ENCODE data around the gene EAF2.

EAF2 gene

DNA sequence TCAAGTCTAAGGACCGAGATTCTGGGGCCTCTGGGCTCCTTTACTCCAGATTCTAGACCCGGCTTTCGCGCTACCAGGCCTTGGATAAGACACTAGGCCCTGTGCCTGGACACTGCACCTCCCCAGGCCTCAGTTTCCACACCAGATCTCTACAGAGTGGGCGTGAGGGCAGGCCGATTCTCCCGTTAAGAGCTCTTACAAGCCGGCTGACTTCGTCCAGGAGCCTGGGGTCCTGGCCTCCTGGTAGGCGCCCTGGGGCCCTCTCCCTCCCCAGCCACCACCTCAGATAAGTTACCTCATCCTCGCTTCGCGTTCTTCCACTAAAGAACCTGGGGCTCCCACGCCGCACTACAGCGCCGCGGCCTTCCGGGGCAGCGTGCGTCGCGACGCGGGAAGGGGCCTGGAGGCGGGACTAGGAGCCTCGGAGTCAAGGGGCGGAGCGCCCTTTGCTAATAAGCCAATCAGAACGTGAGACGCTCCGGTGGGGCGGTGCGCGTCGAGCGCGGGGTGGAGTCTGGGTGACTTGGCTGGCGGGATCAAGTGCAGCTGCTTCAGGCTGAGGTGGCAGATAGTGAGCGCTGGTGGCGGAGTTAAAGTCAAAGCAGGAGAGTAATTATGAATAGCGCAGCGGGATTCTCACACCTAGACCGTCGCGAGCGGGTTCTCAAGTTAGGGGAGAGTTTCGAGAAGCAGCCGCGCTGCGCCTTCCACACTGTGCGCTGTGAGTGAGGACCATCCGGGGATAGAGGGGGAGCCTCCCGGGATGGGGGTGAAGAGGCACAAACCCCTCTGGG, at the start of gene EAF2, which contains the start of gene IQCB1:
Gene EAF2 (plus strand): TSS at position 539 of the 794 bp plus-strand sequence. CDS start 77 bp downstream, at position 616.
Gene IQCB1 (minus strand): TSS at position 390 of the 794 bp plus-strand sequence. CDS start 6,100 bp downstream, outside the sequence.
- peak within 1 kb of the TSS; percentile 74 for H3K4me3 ChIP-seq (ENCODE audit: low read depth, low read length)

DNA sequence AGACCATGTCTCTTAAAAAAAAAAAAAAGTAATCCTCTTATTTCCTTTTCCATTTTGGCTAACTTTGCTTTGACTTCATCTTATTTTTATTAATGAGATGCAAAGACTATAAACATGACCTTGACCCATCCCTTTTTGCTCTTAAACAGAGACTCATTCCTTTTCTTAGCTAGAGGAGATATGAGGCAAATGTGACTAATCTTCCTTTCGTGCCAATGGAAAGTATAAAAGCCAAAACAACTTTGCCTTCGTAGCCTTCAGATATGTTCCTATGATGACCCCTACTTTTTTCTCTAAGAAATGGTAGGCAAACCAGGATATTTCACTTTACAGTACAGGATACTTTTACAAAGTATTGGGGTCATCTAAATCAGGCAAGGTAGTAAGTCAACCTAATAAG, 48.5 kb upstream of the EAF2 start:
- no peak overlapping the region for H3K4me3 ChIP-seq (ENCODE audit: low read depth, low read length)

DNA sequence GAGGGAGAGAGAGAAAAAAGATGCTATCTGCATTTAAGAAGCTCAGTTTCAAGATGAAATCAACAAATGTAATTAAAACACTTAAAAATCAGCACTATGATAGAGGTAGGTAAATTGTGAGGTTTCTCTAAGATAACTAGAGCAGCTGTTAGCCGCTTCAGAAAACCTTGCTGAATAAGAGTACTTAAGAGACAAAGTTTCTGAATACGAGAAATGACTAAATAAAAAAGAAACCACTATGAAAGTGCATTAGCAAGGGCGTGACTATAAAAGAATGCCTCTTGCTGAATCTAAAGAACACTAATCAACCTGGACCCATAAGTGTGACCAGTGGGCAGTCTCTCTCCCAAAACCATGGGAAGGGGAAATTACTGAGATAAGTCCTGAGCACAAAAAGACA, 41.9 kb upstream of the EAF2 start:
- no peak overlapping the region for H3K4me3 ChIP-seq (ENCODE audit: low read depth, low read length)

DNA sequence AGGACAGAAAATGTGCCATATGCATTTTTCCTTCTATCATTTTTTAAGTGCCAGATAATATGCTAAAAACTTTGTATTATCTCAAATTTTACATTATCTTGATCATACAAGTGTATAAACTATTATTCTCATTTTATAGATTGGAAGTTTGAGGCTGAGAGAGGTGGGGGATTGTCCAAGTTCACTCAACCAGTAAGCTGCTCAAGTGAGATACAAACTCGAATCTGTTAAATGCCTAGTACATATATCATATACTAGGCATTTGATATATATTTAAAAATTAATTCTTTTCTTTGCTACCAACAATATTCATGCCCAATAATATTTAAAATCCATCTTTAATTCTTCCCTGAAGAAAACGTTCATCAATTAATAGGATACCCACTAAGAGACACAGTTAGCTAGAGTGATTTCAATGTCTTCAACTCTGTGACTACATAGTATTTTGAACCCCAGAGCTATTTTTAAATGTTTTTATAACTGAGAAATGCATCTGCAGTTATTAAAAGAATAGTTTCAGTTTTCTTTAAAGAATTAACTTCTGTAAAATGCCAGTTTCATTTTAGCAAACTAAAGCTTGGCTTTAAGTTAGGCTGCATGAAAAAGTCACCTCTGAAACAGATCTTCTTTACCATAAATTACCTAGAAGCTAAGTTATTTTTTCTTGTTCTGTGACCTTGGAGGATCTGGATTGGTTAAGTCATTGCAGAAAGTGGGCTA, 40.6 kb upstream of the EAF2 start:
- H3K4me3 ChIP-seq (ENCODE audit: low read depth, low read length): no peak overlapping the region

DNA sequence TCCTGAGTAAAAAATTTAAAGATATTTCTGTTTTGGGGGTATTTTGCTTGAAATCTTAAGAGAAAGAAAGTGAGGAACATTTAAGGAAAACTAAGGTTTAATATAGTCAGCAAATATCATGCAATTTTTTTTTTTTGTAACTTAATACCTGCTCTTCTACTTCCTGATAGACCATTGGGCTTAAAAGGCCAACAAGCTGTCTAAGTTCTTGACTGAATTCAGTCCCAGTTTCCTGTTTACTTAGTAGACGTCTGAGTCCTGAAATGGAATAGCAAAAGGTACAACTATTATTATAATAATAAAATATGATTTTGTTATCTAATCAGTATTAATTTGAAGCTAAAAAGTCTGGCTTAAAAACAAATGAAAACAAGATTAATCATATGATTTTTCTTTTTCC, 38.0 kb upstream of the EAF2 start:
- no peak overlapping the region for H3K4me3 ChIP-seq (ENCODE audit: low read depth, low read length)

DNA sequence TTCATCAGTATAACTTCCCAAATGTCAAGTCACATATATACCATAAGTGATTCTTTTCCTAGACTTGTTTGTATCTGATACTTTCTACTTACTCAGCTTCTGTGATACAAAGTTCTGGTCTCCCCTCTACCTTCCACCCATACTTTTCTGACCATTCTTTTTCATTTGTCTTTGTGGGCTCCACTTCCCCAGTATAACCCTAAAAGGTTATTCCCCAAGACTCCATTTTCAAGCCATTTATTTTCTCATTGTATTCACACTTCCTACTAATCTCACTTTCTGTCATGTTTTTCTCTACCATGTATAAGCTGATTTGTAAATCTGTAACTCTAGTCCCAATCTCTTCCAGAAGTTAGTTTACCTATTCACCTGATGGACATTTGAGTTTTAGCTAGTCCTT, 34.1 kb upstream of the EAF2 start:
- H3K4me3 ChIP-seq (ENCODE audit: low read depth, low read length): no peak overlapping the region

DNA sequence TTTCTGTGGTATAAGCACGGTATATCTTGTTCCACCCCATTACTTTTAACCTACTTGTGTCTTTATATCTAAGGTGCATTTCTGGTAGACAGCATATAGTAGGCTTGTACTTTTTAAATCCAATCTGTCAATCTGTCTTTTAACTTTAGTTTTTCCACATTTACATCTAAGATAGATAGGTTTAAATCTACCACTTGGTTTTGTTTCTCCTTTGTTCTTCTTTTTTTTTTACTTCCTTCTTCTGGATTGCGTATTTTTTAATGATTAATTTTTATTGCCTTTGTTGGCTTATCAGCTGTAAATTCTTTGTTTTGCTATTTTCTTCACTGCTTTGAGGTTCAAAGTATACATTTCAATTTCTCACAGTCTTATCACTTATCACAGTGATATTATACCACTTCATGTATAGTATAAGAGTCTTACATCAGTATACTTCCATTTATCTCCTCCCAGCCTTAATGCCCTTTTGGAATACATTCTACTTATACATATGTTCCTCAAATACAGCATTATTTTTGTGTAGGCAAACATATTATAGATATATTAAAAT, 31.2 kb upstream of the EAF2 start:
- H3K4me3 ChIP-seq (ENCODE audit: low read depth, low read length): no peak overlapping the region

DNA sequence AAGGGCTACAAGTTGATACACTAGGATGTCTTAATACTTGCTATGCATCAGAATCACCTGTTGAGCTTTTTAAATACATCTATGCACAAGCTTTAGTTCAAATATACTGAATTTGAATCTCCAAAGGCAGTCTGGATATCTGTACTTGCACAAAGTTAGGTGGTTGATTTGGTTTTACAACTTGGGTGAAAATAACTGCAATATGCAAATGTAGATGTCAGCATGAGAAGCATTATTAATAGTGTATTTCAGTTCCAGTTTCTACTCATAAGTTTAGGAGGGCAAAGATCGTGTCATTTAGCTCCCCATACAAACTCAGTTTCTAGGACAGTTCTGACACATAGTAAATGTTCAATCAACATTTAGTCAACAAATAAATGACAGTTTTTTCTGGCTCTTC, 25.8 kb upstream of the EAF2 start:
- H3K4me3 ChIP-seq (ENCODE audit: low read depth, low read length): no peak overlapping the region

DNA sequence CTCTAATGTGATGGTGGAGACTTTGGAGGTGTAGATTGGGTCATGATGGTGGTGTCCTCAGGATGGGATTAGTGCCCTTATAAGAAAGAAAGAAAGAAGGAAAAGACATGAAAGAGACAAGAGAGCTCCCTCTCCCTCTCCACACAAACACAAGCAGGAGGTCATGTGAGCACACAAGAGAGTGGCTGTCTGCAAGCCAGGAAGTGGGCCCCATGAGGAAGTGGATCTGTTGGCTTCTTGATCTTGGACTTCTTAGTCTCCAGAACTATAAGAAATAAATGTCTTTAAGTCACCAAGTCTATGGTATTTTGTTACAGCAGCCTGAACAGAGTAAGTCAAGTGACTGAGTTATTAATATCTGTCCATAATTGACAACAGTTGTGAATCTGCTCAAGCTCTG, 17.3 kb upstream of the EAF2 start:
- no peak overlapping the region for H3K4me3 ChIP-seq (ENCODE audit: low read depth, low read length)

DNA sequence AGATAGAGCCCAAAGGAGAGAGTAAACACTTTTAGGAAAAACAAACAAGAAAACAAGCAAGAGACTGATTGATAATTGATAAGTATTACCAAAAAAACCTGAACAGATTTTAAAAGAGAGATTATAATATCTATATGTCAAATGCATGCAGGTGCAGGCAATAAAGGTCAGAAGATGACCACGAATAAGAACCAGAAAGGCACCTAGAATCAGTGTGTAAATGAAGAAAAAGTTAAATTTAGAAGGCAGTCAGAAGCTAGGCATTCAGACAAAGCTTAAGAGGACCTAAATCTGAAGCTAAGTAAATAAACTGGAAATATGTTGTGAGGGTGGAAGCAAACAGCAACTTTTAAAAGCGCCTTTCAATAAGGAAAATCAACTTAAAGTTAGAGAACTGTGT, 16.4 kb upstream of the EAF2 start:
- no peak overlapping the region for H3K4me3 ChIP-seq (ENCODE audit: low read depth, low read length)

DNA sequence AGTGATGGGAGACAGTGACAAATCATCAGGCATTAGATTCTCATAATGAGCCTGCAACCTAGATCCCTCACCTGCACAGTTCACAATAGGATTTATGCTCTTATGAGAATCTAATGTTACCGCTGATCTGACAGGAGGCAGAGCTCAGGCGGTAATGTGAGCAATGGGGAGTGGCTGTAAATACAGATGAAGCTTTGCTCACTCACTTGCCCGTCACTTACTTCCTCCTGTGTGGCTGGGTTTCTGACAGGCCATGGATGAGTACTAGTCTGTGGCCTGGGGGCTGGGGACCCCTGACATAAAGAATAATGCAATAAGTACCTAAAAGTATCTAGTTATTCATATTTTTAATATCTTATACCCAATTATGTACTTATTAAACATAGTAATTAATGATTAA, 15.8 kb upstream of the EAF2 start:
- no peak overlapping the region for H3K4me3 ChIP-seq (ENCODE audit: low read depth, low read length)

DNA sequence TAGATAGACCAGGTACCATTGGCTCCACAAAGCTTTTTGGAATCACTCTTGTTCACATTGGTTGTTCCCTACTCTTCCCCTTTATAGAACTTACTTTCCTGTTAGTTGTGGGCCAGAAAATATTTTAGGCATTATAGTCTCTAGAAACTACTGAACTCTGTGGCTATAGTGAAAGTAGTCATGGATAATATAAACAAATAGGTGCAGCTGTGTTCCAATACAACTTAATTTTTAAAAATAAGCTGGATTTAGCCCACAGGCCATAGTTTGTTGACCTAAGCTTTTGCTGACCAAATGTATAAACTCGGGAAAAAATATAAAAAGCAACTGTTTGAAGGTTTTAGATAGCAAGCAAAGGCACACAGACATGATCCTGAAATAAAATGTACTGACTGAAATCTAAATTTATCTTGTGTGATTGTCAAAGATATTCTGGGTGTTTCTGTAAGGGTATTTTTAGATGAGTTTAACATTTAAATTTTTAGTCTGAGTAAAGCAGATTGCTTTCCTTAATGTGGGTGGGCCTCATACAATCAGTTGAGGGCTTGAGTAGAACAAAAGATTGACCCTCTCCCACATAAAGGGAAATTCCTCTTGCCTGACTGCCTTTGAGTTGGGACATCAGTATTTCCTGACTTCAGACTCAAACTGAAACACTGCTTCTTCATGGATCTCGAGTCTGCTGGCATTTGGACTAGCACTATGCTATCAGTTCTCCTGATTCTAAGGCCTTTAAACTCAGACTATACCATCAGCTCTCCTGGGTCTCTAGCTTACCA, 13.4 kb upstream of the EAF2 start:
- no peak overlapping the region for H3K4me3 ChIP-seq (ENCODE audit: low read depth, low read length)

DNA sequence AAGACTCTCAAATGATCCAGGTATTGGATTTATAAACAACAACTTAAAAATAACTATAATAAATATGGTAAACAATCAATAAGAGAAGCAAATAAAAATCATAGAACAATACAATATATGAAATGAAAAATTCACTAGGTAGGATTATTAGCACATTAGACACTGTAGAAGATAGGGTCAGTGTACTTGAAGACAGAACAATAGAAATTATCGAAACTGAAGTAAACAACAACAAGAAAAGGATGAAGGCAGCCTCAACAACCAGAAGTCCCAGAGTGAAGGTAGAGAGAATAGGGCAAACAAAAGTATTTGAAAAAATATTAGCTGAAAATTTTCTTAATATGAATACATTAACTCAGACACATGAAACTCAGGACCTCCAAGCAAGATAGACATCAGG, 12.0 kb upstream of the EAF2 start:
- H3K4me3 ChIP-seq (ENCODE audit: low read depth, low read length): no peak overlapping the region

DNA sequence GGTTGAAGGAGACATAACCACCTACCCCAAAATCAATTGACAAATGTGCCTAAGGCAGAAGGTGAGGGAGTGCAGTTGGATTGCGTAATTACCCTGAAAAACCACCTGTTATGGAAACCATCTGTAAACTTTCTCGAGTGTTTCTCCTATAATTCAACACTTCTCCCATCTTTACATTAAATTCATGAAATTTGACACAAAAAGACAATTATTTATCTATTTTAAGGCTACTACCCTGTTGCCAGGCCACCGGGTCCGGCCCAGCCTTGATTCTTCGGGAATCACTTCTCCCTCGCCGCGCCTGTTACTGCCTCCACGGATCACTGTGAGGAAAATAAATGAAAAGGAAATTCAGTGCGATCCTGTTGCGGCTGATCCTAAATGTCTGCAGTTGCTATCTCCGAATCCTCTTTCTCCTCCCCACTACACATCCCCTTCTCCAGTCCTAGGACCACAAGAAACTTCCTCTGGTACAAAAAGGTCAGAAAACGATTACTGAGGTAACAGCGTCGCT, 795 bp upstream of the EAF2 start:
- H3K4me3 ChIP-seq (ENCODE audit: low read depth, low read length): peak overlapping the region; percentile 74

DNA sequence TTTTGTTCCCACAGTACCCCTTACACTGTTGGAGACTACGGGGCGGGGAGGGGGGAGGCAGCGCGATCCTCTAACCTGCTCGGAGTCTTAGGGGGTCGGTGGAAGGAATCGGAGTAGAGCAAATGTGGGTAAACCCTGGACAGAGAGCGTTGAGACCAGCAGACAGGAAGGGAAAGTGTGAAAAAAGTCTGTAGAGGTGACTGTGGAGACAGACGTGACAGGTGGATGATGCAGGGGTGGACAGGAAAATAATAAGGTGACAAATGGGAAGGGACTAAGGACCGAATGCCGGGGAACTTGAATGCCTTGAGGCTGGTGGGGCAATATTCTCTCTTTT, 424 bp downstream of the EAF2 start:
- H3K4me3 ChIP-seq (ENCODE audit: low read depth, low read length): peak overlapping the region; percentile 74

DNA sequence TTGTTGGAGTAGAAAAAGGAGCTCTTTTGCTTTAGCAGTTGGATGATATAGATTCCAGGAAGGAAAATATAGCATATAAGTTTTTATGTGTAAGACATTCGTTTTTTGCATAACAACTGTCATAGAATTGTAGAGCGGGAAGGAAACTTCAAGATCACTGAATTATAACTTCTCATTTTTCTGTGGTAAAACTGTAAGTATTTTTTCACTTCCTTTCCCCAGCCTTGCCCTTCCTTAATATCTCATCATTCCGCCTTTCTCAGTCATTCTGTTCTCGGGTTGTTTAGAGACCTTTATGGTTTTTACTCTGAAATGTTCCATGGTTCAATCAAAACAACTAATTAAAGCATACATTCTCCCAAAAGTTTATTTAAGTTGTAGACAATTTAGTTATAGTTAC, 1.1 kb downstream of the EAF2 start:
- no peak overlapping the region for H3K4me3 ChIP-seq (ENCODE audit: low read depth, low read length)

DNA sequence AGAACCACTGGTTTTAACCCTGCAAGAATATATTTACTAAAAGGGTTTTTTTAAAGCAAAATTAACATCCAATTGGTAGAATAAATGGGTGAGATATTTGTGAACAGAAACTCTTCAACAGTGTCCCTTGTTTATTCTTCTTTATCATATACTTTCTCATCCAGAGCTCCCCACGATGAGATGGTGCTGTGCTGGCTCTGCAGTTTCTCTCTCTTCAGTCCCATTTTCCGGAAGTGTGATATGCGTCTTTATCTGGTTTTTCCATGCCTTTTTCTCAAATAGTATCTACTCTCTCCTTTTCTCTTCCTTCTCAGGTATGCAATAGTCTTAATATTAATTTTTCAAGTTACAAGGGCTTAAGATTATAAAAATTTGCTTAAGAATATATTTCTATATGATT, 1.5 kb downstream of the EAF2 start:
- H3K4me3 ChIP-seq (ENCODE audit: low read depth, low read length): no peak overlapping the region

DNA sequence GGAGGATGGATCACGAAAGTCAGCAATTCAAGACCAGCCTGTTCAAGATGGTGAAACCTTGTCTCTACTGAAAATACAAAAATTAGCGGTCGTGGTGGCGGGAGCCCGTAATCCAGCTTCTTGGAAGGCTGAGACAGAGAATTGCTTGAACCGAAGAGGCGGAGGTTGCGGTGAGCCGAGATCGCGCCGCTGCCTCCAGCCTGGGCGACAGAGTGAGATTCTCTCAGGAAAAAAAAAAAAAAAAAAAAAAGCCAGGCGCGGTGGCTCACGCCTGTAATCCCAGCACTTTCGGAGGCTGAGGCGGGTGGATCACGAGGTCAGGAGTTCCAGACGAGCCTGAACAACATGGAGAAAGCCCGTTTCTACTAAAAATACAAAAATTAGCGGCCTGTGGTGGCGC, 5.0 kb downstream of the EAF2 start:
- no peak overlapping the region for H3K4me3 ChIP-seq (ENCODE audit: low read depth, low read length)

DNA sequence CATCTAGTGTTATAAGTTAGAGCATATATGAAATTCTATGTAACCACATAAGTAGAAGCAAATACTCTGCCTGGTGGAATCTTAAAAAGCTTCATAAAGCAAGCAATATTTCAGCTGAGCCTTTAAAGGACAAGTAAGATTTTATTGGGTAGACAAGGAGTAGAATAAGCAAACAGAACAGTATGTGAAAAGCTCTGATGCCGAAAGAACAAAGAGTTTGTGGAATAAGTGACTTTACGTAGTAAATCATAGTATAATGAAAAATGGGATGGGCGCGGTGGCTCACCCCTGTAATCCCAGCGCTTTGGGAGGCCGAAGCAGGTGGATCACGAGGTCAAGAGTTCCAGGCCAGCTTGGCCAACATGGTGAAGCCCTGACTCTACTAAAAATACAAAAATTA, 9.9 kb downstream of the EAF2 start:
- no peak overlapping the region for H3K4me3 ChIP-seq (ENCODE audit: low read depth, low read length)

DNA sequence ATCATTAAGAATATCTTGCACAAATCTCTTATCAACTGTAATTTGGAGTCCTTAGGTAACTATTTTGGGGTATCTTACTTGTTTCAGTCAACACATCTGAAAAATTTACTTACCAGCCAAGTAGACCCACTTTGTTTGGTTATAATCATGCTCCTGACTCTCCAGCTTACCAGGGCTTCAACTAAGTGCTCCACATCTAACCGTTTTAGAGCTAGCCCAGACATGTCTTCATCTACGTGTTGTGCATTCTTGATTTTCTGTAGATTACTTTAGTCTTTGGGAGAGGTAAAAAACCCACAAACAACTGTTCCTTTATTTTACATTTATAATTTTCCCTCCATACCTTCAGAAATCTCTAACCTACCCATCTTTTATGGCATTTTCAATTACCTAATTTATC, 17.2 kb downstream of the EAF2 start:
- H3K4me3 ChIP-seq (ENCODE audit: low read depth, low read length): no peak overlapping the region

DNA sequence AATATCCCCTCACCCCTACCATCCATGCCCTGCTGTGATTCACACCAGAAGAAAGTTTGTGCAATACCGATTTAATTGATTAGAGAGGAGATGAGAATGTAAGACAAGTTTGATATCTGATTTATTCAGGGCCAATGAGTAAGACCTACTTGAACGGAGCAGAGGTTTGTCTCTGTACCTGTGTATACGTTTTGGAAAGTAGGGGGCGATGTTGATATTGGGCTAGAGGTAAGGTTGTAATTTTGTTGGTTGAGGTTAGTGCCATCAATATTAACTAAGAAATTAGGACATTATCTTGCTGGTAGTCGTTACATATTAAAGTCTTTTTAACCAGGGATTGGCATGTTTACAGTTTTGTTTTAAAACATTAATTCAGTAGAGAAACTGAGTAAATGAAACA, 20.5 kb downstream of the EAF2 start:
- H3K4me3 ChIP-seq (ENCODE audit: low read depth, low read length): no peak overlapping the region
